Measurements from ENCODE around the gene LIPK.
"Not testable (repeated sequence)": the region's sequence is repeated elsewhere in the genome, so short reads cannot be mapped to it uniquely, and the experiment has no call there.

The LIPK gene

GRCh38 chr10:88705958-88706357, at the start of gene LIPK:
LIPK (plus strand) TSS chr10:88706249; CDS start chr10:88724544, 18,295 bp downstream.
- Mint-ChIP-seq H3K9me3 (no peaks in the 10 kb centered on the region), H3K27ac (no peak within 1 kb of the TSS), H3K27me3 (peaks cover 8% of the 10 kb centered on the region), H3K36me3 (ENCODE audit: low read depth) (no peaks in the 10 kb centered on the region), H3K4me3 (no peak within 1 kb of the TSS), H3K4me1 (ENCODE audit: low read depth) (peaks cover 25% of the 10 kb centered on the region)

- Mint-ChIP-seq H3K27me3 (peaks cover 13% of the 10 kb centered on the region), H3K36me3 (ENCODE audit: low read depth) (no peaks in the 10 kb centered on the region), H3K4me3 (no peak overlapping the region), H3K27ac (no peak overlapping the region), H3K9me3 (no peaks in the 10 kb centered on the region), H3K4me1 (ENCODE audit: low read depth) (no peaks in the 10 kb centered on the region)
Measured at GRCh38 chr10:88657901-88658300, 48.1 kb upstream of the LIPK start.

GRCh38 chr10:88659725-88660597, 46.1 kb upstream of the LIPK start:
- no peaks in the 10 kb centered on the region for H3K4me1 Mint-ChIP-seq (ENCODE audit: low read depth)
- H3K9me3 Mint-ChIP-seq, result no peaks in the 10 kb centered on the region
- peaks cover 10% of the 10 kb centered on the region for H3K27me3 Mint-ChIP-seq
- no peaks in the 10 kb centered on the region for H3K36me3 Mint-ChIP-seq (ENCODE audit: low read depth)
- H3K4me3 Mint-ChIP-seq, result no peak overlapping the region
- H3K27ac Mint-ChIP-seq, result no peak overlapping the region

- Mint-ChIP-seq H3K4me1 (ENCODE audit: low read depth) (no peaks in the 10 kb centered on the region), H3K36me3 (ENCODE audit: low read depth) (no peaks in the 10 kb centered on the region), H3K27me3 (peaks cover 9% of the 10 kb centered on the region), H3K27ac (no peak overlapping the region), H3K4me3 (no peak overlapping the region), H3K9me3 (no peaks in the 10 kb centered on the region)
Measured at GRCh38 chr10:88660598-88660884, 45.5 kb upstream of the LIPK start.

GRCh38 chr10:88661018-88661417, 45.0 kb upstream of the LIPK start:
- no peaks in the 10 kb centered on the region for H3K4me1 Mint-ChIP-seq (ENCODE audit: low read depth)
- no peaks in the 10 kb centered on the region for H3K36me3 Mint-ChIP-seq (ENCODE audit: low read depth)
- H3K27me3 Mint-ChIP-seq, result peaks cover 9% of the 10 kb centered on the region
- H3K4me3 Mint-ChIP-seq, result no peak overlapping the region
- no peak overlapping the region for H3K27ac Mint-ChIP-seq
- no peaks in the 10 kb centered on the region for H3K9me3 Mint-ChIP-seq

GRCh38 chr10:88661577-88661976, 44.5 kb upstream of the LIPK start:
- Mint-ChIP-seq H3K27ac (no peak overlapping the region), H3K4me3 (no peak overlapping the region), H3K36me3 (ENCODE audit: low read depth) (no peaks in the 10 kb centered on the region), H3K27me3 (peaks cover 9% of the 10 kb centered on the region), H3K9me3 (no peaks in the 10 kb centered on the region), H3K4me1 (ENCODE audit: low read depth) (no peaks in the 10 kb centered on the region)

- H3K4me1 Mint-ChIP-seq (ENCODE audit: low read depth); H3K4me3 Mint-ChIP-seq; H3K36me3 Mint-ChIP-seq (ENCODE audit: low read depth); H3K9me3 Mint-ChIP-seq; H3K27ac Mint-ChIP-seq; H3K27me3 Mint-ChIP-seq: not testable (repeated sequence)
Measured at GRCh38 chr10:88663153-88663552, 42.9 kb upstream of the LIPK start.

- no peak within 1 kb of the TSS for H3K4me3 Mint-ChIP-seq
- H3K36me3 Mint-ChIP-seq (ENCODE audit: low read depth), result no peaks in the 10 kb centered on the region
- H3K27me3 Mint-ChIP-seq, result peaks cover 8% of the 10 kb centered on the region
- no peak within 1 kb of the TSS for H3K27ac Mint-ChIP-seq
- H3K4me1 Mint-ChIP-seq (ENCODE audit: low read depth), result no peaks in the 10 kb centered on the region
- no peaks in the 10 kb centered on the region for H3K9me3 Mint-ChIP-seq
Measured at GRCh38 chr10:88664142-88664541, 41.9 kb upstream of the LIPK start, which contains the start of gene LIPF. LIPF (plus strand) TSS chr10:88664442; CDS start chr10:88667298, 2,856 bp downstream.

GRCh38 chr10:88668465-88668864, 37.6 kb upstream of the LIPK start:
- H3K4me1 Mint-ChIP-seq (ENCODE audit: low read depth), result peaks cover 20% of the 10 kb centered on the region
- peaks cover 5% of the 10 kb centered on the region for H3K27me3 Mint-ChIP-seq
- no peaks in the 10 kb centered on the region for H3K36me3 Mint-ChIP-seq (ENCODE audit: low read depth)
- H3K4me3 Mint-ChIP-seq, result no peak overlapping the region
- H3K9me3 Mint-ChIP-seq, result no peaks in the 10 kb centered on the region
- no peak overlapping the region for H3K27ac Mint-ChIP-seq

- H3K27me3 Mint-ChIP-seq, result peaks cover 14% of the 10 kb centered on the region
- H3K27ac Mint-ChIP-seq, result peak overlapping the region; percentile 13
- H3K4me1 Mint-ChIP-seq (ENCODE audit: low read depth), result peaks cover 20% of the 10 kb centered on the region
- H3K36me3 Mint-ChIP-seq (ENCODE audit: low read depth), result no peaks in the 10 kb centered on the region
- H3K4me3 Mint-ChIP-seq, result no peak overlapping the region
- H3K9me3 Mint-ChIP-seq, result no peaks in the 10 kb centered on the region
Measured at GRCh38 chr10:88670497-88670896, 35.6 kb upstream of the LIPK start.

GRCh38 chr10:88672041-88672440, 34.0 kb upstream of the LIPK start:
- no peaks in the 10 kb centered on the region for H3K9me3 Mint-ChIP-seq
- H3K36me3 Mint-ChIP-seq (ENCODE audit: low read depth), result no peaks in the 10 kb centered on the region
- no peak overlapping the region for H3K27ac Mint-ChIP-seq
- H3K27me3 Mint-ChIP-seq, result peaks cover 14% of the 10 kb centered on the region
- no peak overlapping the region for H3K4me3 Mint-ChIP-seq
- peaks cover 20% of the 10 kb centered on the region for H3K4me1 Mint-ChIP-seq (ENCODE audit: low read depth)

- H3K36me3 Mint-ChIP-seq (ENCODE audit: low read depth), result no peaks in the 10 kb centered on the region
- peaks cover 5% of the 10 kb centered on the region for H3K4me1 Mint-ChIP-seq (ENCODE audit: low read depth)
- H3K27ac Mint-ChIP-seq, result no peak overlapping the region
- no peaks in the 10 kb centered on the region for H3K9me3 Mint-ChIP-seq
- H3K27me3 Mint-ChIP-seq, result peaks cover 10% of the 10 kb centered on the region
- H3K4me3 Mint-ChIP-seq, result no peak overlapping the region
Measured at GRCh38 chr10:88676283-88677060, 29.6 kb upstream of the LIPK start.

- Mint-ChIP-seq H3K9me3 (no peaks in the 10 kb centered on the region), H3K36me3 (ENCODE audit: low read depth) (no peaks in the 10 kb centered on the region), H3K27me3 (peaks cover 4% of the 10 kb centered on the region), H3K27ac (no peak overlapping the region), H3K4me3 (no peak overlapping the region), H3K4me1 (ENCODE audit: low read depth) (no peaks in the 10 kb centered on the region)
Measured at GRCh38 chr10:88680958-88681357, 25.1 kb upstream of the LIPK start.

GRCh38 chr10:88682491-88682890, 23.6 kb upstream of the LIPK start:
- Mint-ChIP-seq H3K9me3 (no peaks in the 10 kb centered on the region), H3K4me1 (ENCODE audit: low read depth) (no peaks in the 10 kb centered on the region), H3K4me3 (no peak overlapping the region), H3K36me3 (ENCODE audit: low read depth) (no peaks in the 10 kb centered on the region), H3K27me3 (peaks cover 4% of the 10 kb centered on the region), H3K27ac (no peak overlapping the region)

- H3K9me3 Mint-ChIP-seq, result no peaks in the 10 kb centered on the region
- peaks cover 10% of the 10 kb centered on the region for H3K27me3 Mint-ChIP-seq
- H3K36me3 Mint-ChIP-seq (ENCODE audit: low read depth), result no peaks in the 10 kb centered on the region
Measured at GRCh38 chr10:88687853-88688467, 18.1 kb upstream of the LIPK start.

More at GRCh38 chr10:88687853-88688467, 18.1 kb upstream of the LIPK start:
- Mint-ChIP-seq H3K27ac (no peak overlapping the region), H3K4me3 (no peak overlapping the region), H3K4me1 (ENCODE audit: low read depth) (no peaks in the 10 kb centered on the region)
